Measurements from ENCODE around the gene SLC25A36. TPM values are rescaled to one million over a fixed set of nuclear protein-coding genes. Genes with fewer than 3 reads are reported as not detected.
"Not testable (repeated sequence)": the region's sequence is repeated elsewhere in the genome, so short reads cannot be mapped to it uniquely, and the experiment has no call there.

SLC25A36 gene
- total RNA-seq, 1 donor from 2014 or later, result 87.8 TPM

- DNase-seq (no peak), ATAC-seq (ENCODE audit: poor library complexity) (no peak)
- intact Hi-C loops (cut with DNase I), result no loop called here
These were observed 14.2 kb upstream of the SLC25A36 start for GRCh38 chr3:140927279-140928069.

DNA sequence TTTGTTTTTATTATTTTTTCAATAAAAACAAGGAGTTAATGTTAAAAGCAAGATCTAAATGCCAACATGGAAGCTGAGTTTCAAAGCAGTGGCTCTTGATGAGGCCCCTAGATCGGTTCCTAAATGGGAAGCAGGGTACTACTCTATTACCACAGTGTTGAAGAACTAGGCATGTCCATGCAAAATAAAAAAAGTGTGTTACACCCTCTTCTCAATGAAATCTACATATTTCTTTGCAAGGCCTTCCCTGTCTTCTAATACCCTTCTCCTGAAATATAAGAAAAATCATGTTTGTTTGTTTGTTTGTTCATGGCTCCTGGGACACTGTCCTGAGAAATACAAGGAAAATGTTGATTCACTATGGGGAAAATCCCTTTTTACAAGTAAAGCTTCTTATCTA, 12.2 kb upstream of the SLC25A36 start:
- intact Hi-C loops (cut with DNase I), result no loop called here
- no peak for ATAC-seq (ENCODE audit: poor library complexity)
- no peak for DNase-seq

- no peak for ATAC-seq (ENCODE audit: poor library complexity)
- intact Hi-C loops (cut with DNase I), result no loop called here
- DNase-seq, result no peak
These were observed 10.6 kb upstream of the SLC25A36 start for GRCh38 chr3:140931016-140931454.

DNA sequence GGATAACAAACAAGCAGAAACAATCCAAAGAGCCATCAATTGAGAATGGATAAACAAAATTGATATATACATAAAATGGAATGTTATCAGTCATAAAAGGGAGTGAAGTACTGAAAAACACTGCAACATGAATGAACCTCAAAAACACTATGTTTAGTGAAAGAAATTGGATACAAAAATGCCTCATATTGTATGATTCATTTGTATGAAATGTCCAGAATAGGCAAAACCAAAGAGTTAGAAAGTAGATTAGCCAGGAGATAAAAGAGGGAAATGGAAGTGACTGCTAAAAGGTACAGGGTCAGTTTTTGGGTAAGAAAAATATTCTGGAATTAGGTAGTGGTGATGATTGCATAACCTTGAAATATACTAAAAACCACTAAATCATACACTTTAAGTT, 9.8 kb upstream of the SLC25A36 start:
- no peak for ATAC-seq (ENCODE audit: poor library complexity)
- no peak for DNase-seq
- intact Hi-C loops (cut with DNase I), result no loop called here

- DNase-seq, result no peak
- no peak for ATAC-seq (ENCODE audit: poor library complexity)
- intact Hi-C loops (cut with DNase I), result no loop called here
These were observed 8.5 kb upstream of the SLC25A36 start for GRCh38 chr3:140933109-140933508.

- intact Hi-C loops (cut with DNase I), result no loop called here
- no peak for ATAC-seq (ENCODE audit: poor library complexity)
- DNase-seq, result no peak
These were observed 8.1 kb upstream of the SLC25A36 start for GRCh38 chr3:140933552-140933951.

- ATAC-seq (ENCODE audit: poor library complexity); DNase-seq; intact Hi-C loops (cut with DNase I): not testable (repeated sequence)
These were observed 2.3 kb upstream of the SLC25A36 start for GRCh38 chr3:140939305-140939704.

- DNase-seq (no peak), ATAC-seq (ENCODE audit: poor library complexity) (no peak)
- intact Hi-C loops (cut with DNase I), result no loop called here
These were observed 574 bp upstream of the SLC25A36 start for GRCh38 chr3:140941090-140941433.

GRCh38 chr3:140942221-140943104, 827 bp downstream of the SLC25A36 start:
- ATAC-seq (ENCODE audit: poor library complexity) (peak; percentile 68), DNase-seq (peak; percentile 75)
- intact Hi-C loops (cut with DNase I), result no loop called here

- ATAC-seq (ENCODE audit: poor library complexity), result no peak
- intact Hi-C loops (cut with DNase I), result no loop called here
These were observed 2.3 kb downstream of the SLC25A36 start for GRCh38 chr3:140943781-140944552.

DNA sequence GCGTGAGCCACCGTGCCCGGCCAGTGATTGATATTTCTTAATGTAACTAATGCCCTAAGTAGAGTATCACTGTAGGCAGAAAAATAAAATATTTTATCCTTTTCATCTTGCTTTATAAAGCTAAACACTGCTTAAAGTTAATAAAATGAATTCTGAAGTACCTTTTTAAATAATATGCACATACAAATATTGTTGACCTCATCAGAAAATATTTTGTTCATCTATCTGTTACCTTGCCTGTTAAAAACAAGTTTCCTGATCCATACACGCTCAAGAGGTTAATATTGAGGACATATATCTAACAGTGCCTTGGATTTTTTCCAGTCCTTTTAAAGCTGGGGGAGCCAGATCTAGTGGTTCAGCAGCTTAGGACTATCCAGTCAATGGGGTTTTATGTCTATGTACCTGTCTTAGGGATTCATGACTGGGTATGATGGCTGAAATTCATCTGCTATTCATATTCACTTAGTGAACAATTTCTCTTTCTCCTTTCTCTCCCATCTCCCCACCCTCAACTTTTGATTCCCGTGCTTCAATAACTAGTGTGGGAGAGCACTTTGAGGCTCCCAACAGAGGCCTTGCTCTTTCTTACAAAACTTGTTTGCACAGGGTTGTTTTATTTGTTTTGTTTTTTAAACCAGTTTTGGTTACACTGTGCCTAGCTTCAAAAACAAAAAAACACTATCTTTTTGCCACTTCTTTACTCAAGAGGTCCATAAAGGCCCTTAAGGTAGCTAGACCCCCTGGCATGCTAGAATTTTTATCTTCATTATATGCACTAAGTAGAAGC, 7.0 kb downstream of the SLC25A36 start:
- DNase-seq (no peak), ATAC-seq (ENCODE audit: poor library complexity) (no peak)
- intact Hi-C loops (cut with DNase I), result no loop called here

More at GRCh38 chr3:140943781-140944552, 2.3 kb downstream of the SLC25A36 start:
- no peak for DNase-seq

GRCh38 chr3:140950144-140950543, 8.5 kb downstream of the SLC25A36 start:
- intact Hi-C loops (cut with DNase I), result no loop called here
- ATAC-seq (ENCODE audit: poor library complexity) (no peak), DNase-seq (no peak)

DNA sequence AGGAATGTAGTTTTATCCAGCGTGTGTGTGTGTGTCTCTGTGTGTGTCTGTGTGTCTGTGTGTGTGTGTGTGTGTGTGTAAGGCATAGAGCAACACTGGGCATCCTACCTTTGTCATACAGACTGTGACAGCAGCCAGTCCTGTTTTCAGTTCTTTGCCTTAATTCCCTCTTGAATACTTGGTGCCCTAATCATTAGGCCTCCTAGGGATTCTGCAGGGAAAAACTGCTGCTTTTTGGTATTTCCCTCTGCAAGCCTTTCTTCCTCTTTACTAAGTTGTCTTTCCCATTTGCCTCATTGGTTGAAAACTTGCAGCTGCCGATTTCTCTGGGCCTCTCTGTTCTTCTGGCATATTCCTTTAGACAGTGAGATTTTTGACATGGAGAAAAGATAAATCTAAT, 9.2 kb downstream of the SLC25A36 start:
- ATAC-seq (ENCODE audit: poor library complexity), result no peak
- intact Hi-C loops (cut with DNase I), result no loop called here

DNA sequence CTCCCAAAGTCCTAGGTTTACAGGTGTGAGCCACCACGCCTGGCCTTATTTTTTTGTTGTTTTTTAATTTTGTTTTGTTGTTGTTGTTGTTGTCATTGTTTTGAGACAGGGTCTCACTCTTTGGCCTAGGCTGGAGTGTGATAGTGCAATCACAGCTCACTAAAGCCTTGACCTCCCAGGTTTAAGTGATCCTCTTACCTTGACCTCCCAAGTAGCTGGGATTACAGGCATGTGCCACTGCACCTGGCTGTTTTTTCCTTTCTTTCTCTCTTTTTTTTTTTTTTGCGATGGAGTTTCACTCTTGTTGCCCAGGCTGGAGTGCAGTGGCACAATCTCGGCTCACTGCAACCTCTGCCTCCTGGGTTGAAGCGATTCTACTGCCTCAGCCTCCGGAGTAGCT, 10.1 kb downstream of the SLC25A36 start:
- ATAC-seq (ENCODE audit: poor library complexity); intact Hi-C loops (cut with DNase I): not testable (repeated sequence)

More for the DNA sequence above, 9.2 kb downstream of the SLC25A36 start:
- DNase-seq, result no peak

DNA sequence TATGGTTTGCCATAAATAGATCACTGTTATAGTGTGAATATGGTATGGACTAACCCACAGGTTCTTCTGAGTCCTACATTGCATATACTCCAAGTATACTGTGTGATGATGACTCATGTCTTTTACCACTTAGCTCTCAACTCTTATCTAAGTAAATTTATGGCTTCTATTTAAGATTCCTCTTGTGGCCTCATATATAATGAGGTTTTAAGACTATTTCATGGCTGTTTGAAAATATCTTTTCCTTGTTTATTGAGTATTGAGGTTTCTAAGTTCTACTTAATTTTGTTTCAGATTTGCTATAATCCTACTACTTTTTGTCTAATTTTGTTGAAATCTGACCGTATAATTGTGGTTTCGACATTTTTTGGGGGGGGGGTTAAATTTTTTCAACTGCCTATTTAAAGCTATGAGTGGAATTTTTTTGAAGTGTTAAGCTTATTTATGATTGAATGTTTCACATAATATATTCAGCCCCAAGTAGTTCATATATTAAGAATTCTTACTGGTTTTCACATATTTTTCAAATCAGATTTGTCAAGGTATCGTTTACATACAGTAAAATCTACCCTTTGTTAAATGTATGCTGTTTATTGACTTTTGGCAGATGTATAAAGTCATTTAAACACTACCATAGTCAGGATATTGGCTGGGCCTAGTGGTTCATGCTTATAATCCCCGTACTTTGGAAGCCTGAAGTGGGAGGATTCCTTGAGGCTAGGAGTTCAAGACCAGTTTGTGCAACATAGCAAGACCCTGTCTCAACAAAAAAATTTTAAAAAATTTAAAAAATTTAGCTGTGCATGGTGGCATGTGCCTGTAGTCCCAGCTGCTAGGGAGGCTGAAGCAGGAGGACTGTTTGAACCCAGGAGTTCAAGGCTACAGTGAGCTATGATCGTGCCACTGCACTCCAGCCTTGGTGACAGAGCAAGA, 11.7 kb downstream of the SLC25A36 start:
- ATAC-seq (ENCODE audit: poor library complexity), result no peak
- intact Hi-C loops (cut with DNase I), result no loop called here
- no peak for DNase-seq

More for the DNA sequence above, 10.1 kb downstream of the SLC25A36 start:
- not testable (repeated sequence) for DNase-seq

DNA sequence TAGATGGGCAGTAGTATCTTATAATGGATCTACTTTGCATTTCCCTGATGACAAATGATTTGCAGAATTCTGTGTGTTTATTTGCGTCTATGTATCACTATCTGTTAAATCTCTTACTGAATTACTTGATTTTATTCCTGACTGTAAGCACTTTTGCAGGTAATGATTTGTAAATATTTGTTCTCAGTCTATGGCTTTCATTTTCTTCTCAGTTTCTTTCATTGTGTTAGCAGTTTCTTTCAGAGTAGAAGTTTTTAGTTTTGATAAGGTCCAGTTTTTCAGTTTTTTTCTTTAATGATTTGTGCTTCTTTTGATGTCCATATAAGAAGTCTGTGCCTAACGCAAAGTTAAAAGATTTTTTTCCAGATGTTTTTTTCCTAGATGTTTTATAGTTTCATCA, 12.9 kb downstream of the SLC25A36 start:
- intact Hi-C loops (cut with DNase I), result no loop called here
- DNase-seq, result no peak

GRCh38 chr3:140955645-140956044, 14.0 kb downstream of the SLC25A36 start:
- DNase-seq, result no peak
- ATAC-seq (ENCODE audit: poor library complexity), result no peak
- intact Hi-C loops (cut with DNase I), result no loop called here

More for the DNA sequence above, 12.9 kb downstream of the SLC25A36 start:
- no peak for ATAC-seq (ENCODE audit: poor library complexity)

Measured in Right ventricle myocardium superior (tissue), 1 donor.